Lower leg skin (tissue), 3 donors: ENCODE data around the gene TMEM254.
"Not testable (repeated sequence)": the region's sequence is repeated elsewhere in the genome, so short reads cannot be mapped to it uniquely, and the experiment has no call there.

Experiments used
- CTCF ChIP-seq, 3 donors: fragments of 450-650 bp; IDR thresholded peaks; one replicate each; pipeline ENCODE4 v1.5.1; 2016; ENCODE audit warnings: antibody characterized with exemption in 3 of 3, mild to moderate bottlenecking in 3 of 3, moderate library complexity in 2 of 3
- POLR2A ChIP-seq, 2 donors: fragments of 450-650 bp; IDR thresholded peaks; one replicate each; pipeline ENCODE4 v1.6.1; 2016 to 2017; ENCODE audit warnings: antibody characterized with exemption in 2 of 2, mild to moderate bottlenecking in 1 of 2, moderate library complexity in 1 of 2

- not testable (repeated sequence) for TF ChIP-seq CTCF, POLR2A (IDR thresholded peaks at IDR 0.05)
Observed at GRCh38 chr10:80036921-80037500, 41.5 kb upstream of the TMEM254 start.
